Endothelial cell of umbilical vein (primary cell): Measurements from ENCODE around the gene SPRR2E. TPM values are rescaled to one million over a fixed set of nuclear protein-coding genes. Genes with fewer than 3 reads are reported as not detected.
A peak's percentile ranks its signal among the peaks of the same experiment; 100 is the strongest.

Experiments
- BruUV-seq: library from RNA; stranded (reverse); fragments of 400-500 nt; replicated peaks from 2 replicates; lab custom pipeline; 2021; lab: Mats Ljungman, UMichigan
- CTCF ChIA-PET: fragments of 300-600, 350-600 bp; sonication (Branson Sonifier 250); formaldehyde crosslinking; loops from one replicate; lab custom pipeline; 2021; ENCODE audit warnings: antibody characterized with exemption, inconsistent platforms; lab: Charles Lee
- POLR2A ChIA-PET: fragments of 300-600, 350-600 bp; sonication (Branson Sonifier 250); formaldehyde crosslinking; loops from one replicate; lab custom pipeline; 2021; ENCODE audit warnings: antibody characterized with exemption, inconsistent platforms; lab: Charles Lee
- DNase-seq: peaks from one replicate; pipeline ENCODE4 v3.0.0-alpha.2; 2011; ENCODE audit warnings: low read depth, low spot score
- FAIRE-seq: peaks from 2 replicates; lab custom pipeline; 2011; peaks lifted over from hg19 to GRCh38; lab: Jason Lieb, UNC
- H2AFZ ChIP-seq: 2 replicates; pipeline ENCODE4 v1.6.0; 2012; ENCODE audit warnings: low read depth, low read length, control low read depth, inconsistent platforms
- H3K27ac ChIP-seq: 2 replicates; pipeline ENCODE4 v1.5.1; 2011; ENCODE audit warnings: low read depth, mild to moderate bottlenecking, control low read depth, low read length, moderate library complexity; ENCODE audit not compliant: insufficient read depth
- H3K27me3 ChIP-seq, 2 experiments: 2 replicates each; pipeline versions ENCODE4 v1.6.0 to v1.6.1; 2011; ENCODE audit warnings: low read length in 2 of 2, mixed read lengths in 1 of 2; ENCODE audit not compliant: control insufficient read depth in 2 of 2, insufficient read depth in 2 of 2
- H3K36me3 ChIP-seq, 2 experiments: 2 replicates in 1 of 2; 3 replicates in 1 of 2; pipeline ENCODE4 v1.5.1; 2011; ENCODE audit warnings: low read length in 2 of 2, mild to moderate bottlenecking in 1 of 2, moderate library complexity in 1 of 2; ENCODE audit not compliant: control insufficient read depth in 2 of 2, insufficient read depth in 2 of 2; ENCODE audit errors: extremely low read depth in 1 of 2
- H3K4me1 ChIP-seq: 3 replicates; pipeline ENCODE4 v1.5.1; 2011; ENCODE audit warnings: mild to moderate bottlenecking, low read length; ENCODE audit not compliant: control insufficient read depth, insufficient read depth; ENCODE audit errors: extremely low read depth
- H3K4me2 ChIP-seq: 2 replicates; pipeline ENCODE4 v1.6.1; 2011; ENCODE audit warnings: low read length, control low read depth, mixed read lengths; ENCODE audit not compliant: insufficient read depth
- H3K4me3 ChIP-seq, 3 experiments: fragments of 200-600 bp in 1 of 3; sonication (generic), shearing (Covaris generic) in 1 of 3; replicated peaks in 1 of 3; 2 replicates each; pipeline ENCODE4 v1.5.1; 2011 to 2016; ENCODE audit warnings: control low read depth in 3 of 3, low read length in 3 of 3, mild to moderate bottlenecking in 2 of 3, inconsistent platforms in 1 of 3, low read depth in 1 of 3, moderate library complexity in 1 of 3; ENCODE audit not compliant: insufficient read depth in 1 of 3
- H3K79me2 ChIP-seq: 2 replicates; pipeline ENCODE4 v1.6.0; 2012; ENCODE audit warnings: low read length, inconsistent platforms; ENCODE audit not compliant: control insufficient read depth, insufficient read depth
- H3K9ac ChIP-seq: replicated peaks from 2 replicates; pipeline ENCODE3; 2011; ENCODE audit warnings: low read length, control low read depth; ENCODE audit not compliant: insufficient read depth; ENCODE audit errors: extremely low read depth
- H3K9me1 ChIP-seq: replicated peaks from 3 replicates; pipeline ENCODE4 v1.6.0; 2011; ENCODE audit warnings: mild to moderate bottlenecking, low read length; ENCODE audit not compliant: control insufficient read depth, insufficient read depth; ENCODE audit errors: extremely low read depth
- H3K9me3 ChIP-seq: replicated peaks from 2 replicates; pipeline ENCODE4 v1.5.1; 2012; ENCODE audit warnings: low read length, inconsistent platforms; ENCODE audit not compliant: control insufficient read depth, insufficient read depth
- H4K20me1 ChIP-seq: replicated peaks from 2 replicates; pipeline ENCODE3; 2011; ENCODE audit warnings: mild to moderate bottlenecking, low read length; ENCODE audit not compliant: control insufficient read depth, insufficient read depth; ENCODE audit errors: extremely low read depth
- EZH2 ChIP-seq: IDR thresholded peaks from 2 replicates; pipeline ENCODE4 v1.6.1; 2012; ENCODE audit warnings: borderline replicate concordance, low read depth, mild to moderate bottlenecking, moderate library complexity, low read length, inconsistent platforms; ENCODE audit not compliant: severe bottlenecking
- FOS ChIP-seq: IDR thresholded peaks from 2 replicates; pipeline ENCODE4 v1.6.1; 2011; ENCODE audit warnings: mild to moderate bottlenecking, low read length, moderate library complexity, borderline replicate concordance; ENCODE audit not compliant: insufficient read depth
- GATA2 ChIP-seq: IDR thresholded peaks from 2 replicates; pipeline ENCODE4 v1.7.0; 2011; ENCODE audit warnings: low read depth, mild to moderate bottlenecking, moderate library complexity, mixed read lengths, low read length; ENCODE audit not compliant: insufficient read length, insufficient read depth
- JUN ChIP-seq: IDR thresholded peaks from 2 replicates; pipeline ENCODE4 v1.6.1; 2011; ENCODE audit warnings: borderline replicate concordance, low read depth; ENCODE audit not compliant: insufficient read length, insufficient read depth
- MYC ChIP-seq: IDR thresholded peaks from one replicate; pipeline ENCODE4 v1.6.1; 2011; ENCODE audit warnings: mild to moderate bottlenecking, low read depth, low read length
- POLR2A ChIP-seq: IDR thresholded peaks from 2 replicates; pipeline ENCODE4 v1.6.1; 2012; ENCODE audit warnings: low read depth, mild to moderate bottlenecking, control low read depth, low read length
- POLR2AphosphoS5 ChIP-seq: IDR thresholded peaks from 2 replicates; pipeline ENCODE4 v1.6.1; 2012; ENCODE audit warnings: low read depth, mild to moderate bottlenecking, control low read depth, low read length, moderate library complexity; ENCODE audit not compliant: insufficient read depth
- dilution Hi-C: fragments of 300-500 bp; cut with MboI; formaldehyde crosslinking; loops from one replicate; pipeline ENCODE4 v1.15.0; 2019; ENCODE audit warnings: low sequenced_read_pairs; ENCODE audit not compliant: extremely low pct_ligation_motif_present
- intact Hi-C: fragments of 100-400 bp; cut with micrococcal nuclease; formaldehyde crosslinking; loops from one replicate; pipeline ENCODE4 v1.10.0; 2022
- polyA plus RNA-seq, 4 experiments: library from polyadenylated mRNA; depleted of rRNA in 3 of 4; stranded (reverse) in 3 of 4; unstranded in 1 of 4; fragments of >200 nt; gene quantifications; 2 replicates each; pipeline versions ENCODE4 v1.2.1 to v1.2.3, GENCODE V29; 2011 to 2012; ENCODE audit warnings: missing spikeins in 1 of 4
- total RNA-seq: library from RNA; stranded (reverse); gene quantifications from 2 replicates; pipeline ENCODE4 v1.2.3, GENCODE V29; 2021
- TF ChIP-seq, protein P1 (sequence below): IDR thresholded peaks from 2 replicates; pipeline ENCODE4 v1.6.1; 2011; ENCODE audit not compliant: insufficient read depth, insufficient read length
- TF ChIP-seq, protein P2 (sequence below), 2 donors: IDR thresholded peaks; 1 replicate in 1 of 2; 2 replicates in 1 of 2; pipeline ENCODE4 v1.5.1; 2011; ENCODE audit warnings: low read length in 2 of 2, mild to moderate bottlenecking in 2 of 2, moderate library complexity in 2 of 2, control low read depth in 1 of 2, inconsistent platforms in 1 of 2, low read depth in 1 of 2; ENCODE audit not compliant: insufficient read depth in 1 of 2; ENCODE audit errors: extremely low read depth in 1 of 2

The SPRR2E gene
- total and polyA plus RNA-seq, 2 donors (not counting 3 experiments of a cell fraction or from before 2014, with no cell fraction given): not detected

- CTCF ChIA-PET: no interaction called here
- Histone ChIP-seq H3K4me1 (no peaks in the 10 kb centered on the region), H3K9me3 (no peaks in the 10 kb centered on the region), H3K9ac (no peak overlapping the region), H3K9me1 (no peaks in the 10 kb centered on the region), H3K4me3 (no peak overlapping the region), H3K27ac (no peak overlapping the region), H3K36me3 (no peaks in the 10 kb centered on the region), H4K20me1 (no peaks in the 10 kb centered on the region), H3K79me2 (no peaks in the 10 kb centered on the region), H3K27me3 (no peaks in the 10 kb centered on the region), H3K4me2 (no peak overlapping the region), H2AFZ (no peak overlapping the region)
- FAIRE-seq (no peak), DNase-seq (peak; percentile 14)
- intact Hi-C loops (no loop called here), dilution Hi-C loops (no loop called here)
- BruUV-seq: no TSS peak
- POLR2A ChIA-PET: no interaction called here
- TF ChIP-seq POLR2AphosphoS5 (no peak), MYC (no peak), POLR2A (no peak), FOS (no peak), JUN (no peak), GATA2 (no peak), EZH2 (no peak)
- TF ChIP-seq, protein P1, sequence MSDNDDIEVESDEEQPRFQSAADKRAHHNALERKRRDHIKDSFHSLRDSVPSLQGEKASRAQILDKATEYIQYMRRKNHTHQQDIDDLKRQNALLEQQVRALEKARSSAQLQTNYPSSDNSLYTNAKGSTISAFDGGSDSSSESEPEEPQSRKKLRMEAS: no peak
- TF ChIP-seq, protein P2, sequence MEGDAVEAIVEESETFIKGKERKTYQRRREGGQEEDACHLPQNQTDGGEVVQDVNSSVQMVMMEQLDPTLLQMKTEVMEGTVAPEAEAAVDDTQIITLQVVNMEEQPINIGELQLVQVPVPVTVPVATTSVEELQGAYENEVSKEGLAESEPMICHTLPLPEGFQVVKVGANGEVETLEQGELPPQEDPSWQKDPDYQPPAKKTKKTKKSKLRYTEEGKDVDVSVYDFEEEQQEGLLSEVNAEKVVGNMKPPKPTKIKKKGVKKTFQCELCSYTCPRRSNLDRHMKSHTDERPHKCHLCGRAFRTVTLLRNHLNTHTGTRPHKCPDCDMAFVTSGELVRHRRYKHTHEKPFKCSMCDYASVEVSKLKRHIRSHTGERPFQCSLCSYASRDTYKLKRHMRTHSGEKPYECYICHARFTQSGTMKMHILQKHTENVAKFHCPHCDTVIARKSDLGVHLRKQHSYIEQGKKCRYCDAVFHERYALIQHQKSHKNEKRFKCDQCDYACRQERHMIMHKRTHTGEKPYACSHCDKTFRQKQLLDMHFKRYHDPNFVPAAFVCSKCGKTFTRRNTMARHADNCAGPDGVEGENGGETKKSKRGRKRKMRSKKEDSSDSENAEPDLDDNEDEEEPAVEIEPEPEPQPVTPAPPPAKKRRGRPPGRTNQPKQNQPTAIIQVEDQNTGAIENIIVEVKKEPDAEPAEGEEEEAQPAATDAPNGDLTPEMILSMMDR (IDR thresholded peaks at IDR 0.05; ENCODE audit: extremely low read depth in 1 of 2, insufficient read depth in 1 of 2, low read depth in 1 of 2, low read length in 2 of 2): no peak
Observed at GRCh38 chr1:153081736-153082135, 12.6 kb downstream of the SPRR2E start.
